Measurements from ENCODE around the gene PRKCD.

The PRKCD gene

DNA sequence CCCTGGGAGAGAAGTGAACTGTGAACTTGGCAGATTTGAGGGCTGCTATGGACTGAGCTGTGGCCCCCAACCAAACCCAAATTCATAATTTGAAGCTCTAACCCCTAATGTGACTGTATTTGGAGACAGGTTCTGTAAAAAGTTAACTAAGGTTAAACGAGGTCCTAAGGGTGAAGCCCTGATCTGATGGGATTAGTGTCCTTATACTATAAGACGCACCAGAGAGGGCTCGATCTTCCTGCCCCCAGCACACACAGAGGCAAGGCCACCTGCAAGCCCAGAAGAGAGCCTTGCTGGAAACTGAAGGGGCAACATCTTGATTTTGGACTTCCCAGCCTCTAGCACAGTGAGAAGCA is 60.8 kb downstream of the PRKCD start:
- DNase-seq = no peak

GRCh38 chr3:53222183-53222901 is 61.3 kb downstream of the PRKCD start:
- DNase-seq = no peak

- DNase-seq = no peak
These were observed 62.0 kb downstream of the PRKCD start for GRCh38 chr3:53223025-53223424.

DNA sequence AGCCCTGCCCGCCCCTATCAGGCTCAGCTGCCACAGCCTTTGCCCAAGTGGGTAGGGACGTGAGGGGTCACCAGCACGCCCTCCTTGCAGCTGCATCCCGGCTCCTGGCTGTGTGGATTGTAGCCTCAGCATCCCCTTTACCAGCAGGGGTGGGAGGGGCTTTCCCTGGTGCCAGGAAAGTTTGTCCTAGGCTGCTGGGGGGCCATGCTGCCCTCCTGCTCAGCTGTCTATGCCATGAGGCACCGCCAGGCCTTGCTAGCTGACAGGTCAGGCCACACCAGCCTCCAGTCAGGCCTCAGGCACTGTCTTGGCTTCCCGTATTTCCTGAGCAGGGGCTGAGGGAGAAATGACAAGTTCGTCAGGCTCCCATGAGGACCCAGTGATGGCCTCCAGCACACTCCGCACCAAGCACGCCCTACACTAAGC is 62.5 kb downstream of the PRKCD start:
- DNase-seq = no peak

DNA sequence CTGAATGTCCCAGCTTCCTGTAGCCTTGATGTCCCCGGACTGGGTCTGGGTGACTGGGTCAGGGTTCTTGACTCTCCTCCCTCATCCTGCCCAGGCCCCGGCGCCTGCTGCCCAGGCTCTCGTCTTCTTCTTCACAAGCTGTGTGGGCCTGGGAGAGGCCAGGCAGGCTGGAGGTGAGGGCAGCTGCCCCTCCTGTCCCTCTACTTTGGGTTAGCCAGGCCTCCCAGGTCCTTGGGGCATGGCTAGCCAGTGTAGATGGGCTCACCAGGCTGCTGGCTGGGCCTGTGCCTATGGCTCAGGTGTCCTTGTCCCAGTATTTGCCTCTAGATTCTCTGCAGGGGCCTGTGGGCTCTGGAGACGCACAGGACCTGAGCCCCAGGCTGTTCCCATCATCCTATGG is 63.0 kb downstream of the PRKCD start:
- no peak for DNase-seq

- no peak for DNase-seq
These were observed 63.5 kb downstream of the PRKCD start for GRCh38 chr3:53224536-53224935.

DNA sequence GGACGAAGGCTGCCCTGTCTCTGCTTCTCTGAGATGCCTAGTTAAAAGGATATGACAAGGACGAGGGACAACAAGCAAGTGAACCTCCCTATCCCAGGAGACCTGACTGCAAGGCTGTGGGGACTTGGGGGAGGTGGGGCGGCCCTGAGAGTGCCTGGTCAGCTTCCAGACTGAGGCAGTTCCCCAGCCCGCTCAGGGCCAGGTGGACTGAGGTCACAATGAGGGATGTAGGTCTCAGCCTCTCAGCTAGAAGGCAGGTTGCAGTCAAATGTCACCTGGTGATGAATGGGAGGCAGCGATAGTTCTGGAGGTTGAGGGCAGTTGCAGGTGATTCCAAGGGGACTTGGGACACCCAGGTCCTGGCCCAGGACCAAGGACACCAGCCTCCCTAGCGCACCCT is 64.2 kb downstream of the PRKCD start:
- DNase-seq = no peak

DNA sequence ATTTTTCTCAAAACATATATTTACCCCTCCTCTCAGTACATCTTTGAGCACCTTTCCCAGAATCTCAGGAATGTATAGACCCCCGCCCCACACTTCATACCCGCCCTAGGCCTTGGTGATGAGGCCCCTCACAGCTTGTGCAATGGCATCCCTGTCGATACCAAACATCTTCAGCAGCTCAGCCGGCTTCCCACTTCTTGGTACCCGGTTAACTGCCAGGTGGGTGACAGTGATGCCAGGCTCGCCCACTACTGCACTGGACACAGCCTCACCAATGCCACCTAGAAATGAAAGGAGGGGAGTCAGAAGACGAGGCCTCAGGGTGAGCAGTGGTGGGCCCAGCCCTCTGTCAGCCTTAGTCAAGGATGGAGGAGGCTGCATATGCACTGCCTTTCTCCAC is 64.6 kb downstream of the PRKCD start:
- no peak for DNase-seq

DNA sequence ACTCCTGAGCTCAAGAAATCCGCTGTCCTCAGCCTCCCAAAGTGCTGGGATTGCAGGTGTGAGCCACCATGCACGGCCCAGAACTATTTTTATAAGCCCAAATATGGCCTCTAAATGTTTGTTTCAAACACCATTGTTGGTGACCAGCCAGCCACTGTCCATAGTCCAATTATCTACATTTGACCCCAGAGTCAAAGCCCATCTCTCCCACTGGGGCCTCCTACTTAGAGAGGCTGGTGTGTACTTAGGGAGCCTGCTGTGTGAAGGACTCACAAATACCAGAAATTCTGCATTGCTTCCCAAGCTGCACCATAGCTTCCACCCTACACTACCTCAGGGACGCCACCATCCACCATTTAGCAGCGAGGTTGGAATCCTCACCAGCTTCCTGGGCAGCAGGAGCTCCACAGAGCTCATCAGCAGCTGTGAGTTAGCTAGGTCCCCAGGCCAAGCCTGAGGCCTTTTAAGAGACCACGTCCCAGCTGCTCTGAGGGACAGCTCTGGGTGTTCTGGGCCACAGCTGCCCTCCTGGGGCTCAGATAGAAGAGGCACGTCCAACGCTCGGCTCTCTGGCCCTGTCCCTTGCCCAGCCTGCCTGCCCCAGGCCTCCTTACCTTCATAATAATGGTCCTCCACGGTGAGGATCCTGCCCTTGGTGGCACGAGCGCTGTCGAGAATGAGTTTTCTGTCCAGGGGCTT is 65.3 kb downstream of the PRKCD start:
- no peak for DNase-seq

DNA sequence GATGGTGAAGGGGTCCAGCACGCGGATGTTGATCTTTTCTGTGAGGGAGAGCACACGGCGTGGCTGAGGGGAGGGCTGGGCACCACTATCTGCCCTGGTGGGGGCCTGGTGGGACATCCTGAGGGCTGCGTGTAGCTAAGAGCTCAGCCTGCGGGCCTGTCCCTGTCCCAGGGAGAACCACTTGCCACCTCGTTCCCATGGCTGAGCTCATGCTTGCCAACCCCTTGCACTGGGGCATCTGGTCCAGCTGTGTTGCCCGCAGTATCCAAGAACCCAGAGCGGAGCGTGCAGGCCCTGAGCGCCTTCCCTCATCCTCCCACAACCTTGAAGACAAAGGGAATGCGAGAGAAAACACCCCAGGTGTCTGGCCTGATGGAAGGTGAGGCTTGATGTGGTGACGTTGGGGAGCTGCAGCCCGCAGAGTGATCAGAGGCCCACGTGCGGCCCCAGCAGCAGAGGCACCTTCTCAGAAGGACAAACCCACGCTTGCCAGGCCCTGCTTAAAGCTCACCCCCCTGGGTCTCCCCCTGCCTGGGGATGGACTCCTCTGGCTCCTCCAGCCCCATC is 65.9 kb downstream of the PRKCD start:
- DNase-seq = no peak

GRCh38 chr3:53227993-53228885 is 67.2 kb downstream of the PRKCD start:
- no peak for DNase-seq

- DNase-seq = no peak
These were observed 68.2 kb downstream of the PRKCD start for GRCh38 chr3:53229171-53229570.

- no peak for DNase-seq
These were observed 68.6 kb downstream of the PRKCD start for GRCh38 chr3:53229606-53230005.

GRCh38 chr3:53230041-53230621 is 69.1 kb downstream of the PRKCD start:
- no peak for DNase-seq

DNA sequence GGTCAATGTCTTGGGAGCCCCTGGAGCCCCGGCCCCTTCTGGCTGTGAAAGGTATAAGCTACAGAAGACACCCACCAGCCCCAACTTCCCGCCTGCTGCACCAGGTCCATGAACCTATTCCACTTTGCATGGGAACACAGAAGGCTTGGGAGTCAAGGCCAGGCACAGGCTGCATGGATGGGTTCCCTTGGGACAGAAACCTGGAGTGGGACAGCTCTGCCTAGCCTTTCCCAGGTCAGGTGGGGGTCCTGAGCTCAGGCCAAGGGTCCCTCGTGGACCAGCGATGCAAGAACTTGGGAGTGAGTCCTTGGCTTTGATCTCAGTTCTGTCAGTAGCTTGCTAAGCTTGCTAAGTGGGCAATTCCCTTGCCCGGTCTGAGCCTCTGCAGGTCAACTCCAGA is 69.8 kb downstream of the PRKCD start:
- DNase-seq = no peak

DNA sequence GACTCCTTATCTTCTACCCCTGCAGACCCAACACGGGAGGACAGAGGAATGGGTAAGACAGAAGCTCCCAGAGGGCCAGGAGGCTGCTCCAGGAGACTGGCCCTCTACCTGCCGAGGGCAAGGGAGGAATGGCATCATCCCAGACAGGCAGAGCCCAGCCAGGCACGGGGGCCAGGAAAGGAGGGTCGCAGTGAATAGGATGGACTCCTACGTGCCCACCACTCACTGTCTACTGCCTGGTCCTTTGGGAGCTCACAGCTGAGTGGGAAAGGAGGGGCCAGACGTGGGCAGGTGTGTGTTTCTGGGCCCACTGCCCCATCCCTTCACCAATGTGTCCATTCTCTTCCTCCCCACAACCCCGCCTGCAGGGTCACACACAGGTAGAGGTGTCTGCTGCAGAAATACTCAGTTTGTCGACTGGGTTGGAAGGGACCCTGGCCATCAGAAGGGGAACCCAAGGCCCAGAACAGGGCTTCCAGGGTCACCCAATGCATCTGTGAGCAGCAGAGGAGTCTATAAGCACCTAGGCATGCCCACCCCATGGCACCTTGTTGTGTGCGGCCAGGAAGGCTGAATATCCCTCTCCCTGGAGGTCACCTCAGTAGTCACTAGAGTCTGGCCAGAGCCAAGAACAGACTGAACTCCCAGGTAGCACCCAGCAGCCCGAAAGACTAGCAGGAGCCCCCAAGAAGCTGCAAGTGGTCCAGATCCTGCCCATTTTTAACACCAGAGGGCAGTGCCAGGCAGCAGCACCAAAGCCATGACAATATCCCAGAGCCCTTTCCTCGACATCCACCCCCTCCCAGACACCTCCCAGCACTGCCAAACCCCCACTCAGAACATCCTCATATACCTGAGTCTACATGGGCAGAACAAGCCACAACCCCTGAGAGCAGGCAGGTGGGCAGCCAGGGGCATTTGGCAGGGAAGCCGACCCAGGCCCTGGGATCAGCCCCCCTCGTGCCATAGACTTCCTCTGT is 70.8 kb downstream of the PRKCD start:
- no peak for DNase-seq

DNA sequence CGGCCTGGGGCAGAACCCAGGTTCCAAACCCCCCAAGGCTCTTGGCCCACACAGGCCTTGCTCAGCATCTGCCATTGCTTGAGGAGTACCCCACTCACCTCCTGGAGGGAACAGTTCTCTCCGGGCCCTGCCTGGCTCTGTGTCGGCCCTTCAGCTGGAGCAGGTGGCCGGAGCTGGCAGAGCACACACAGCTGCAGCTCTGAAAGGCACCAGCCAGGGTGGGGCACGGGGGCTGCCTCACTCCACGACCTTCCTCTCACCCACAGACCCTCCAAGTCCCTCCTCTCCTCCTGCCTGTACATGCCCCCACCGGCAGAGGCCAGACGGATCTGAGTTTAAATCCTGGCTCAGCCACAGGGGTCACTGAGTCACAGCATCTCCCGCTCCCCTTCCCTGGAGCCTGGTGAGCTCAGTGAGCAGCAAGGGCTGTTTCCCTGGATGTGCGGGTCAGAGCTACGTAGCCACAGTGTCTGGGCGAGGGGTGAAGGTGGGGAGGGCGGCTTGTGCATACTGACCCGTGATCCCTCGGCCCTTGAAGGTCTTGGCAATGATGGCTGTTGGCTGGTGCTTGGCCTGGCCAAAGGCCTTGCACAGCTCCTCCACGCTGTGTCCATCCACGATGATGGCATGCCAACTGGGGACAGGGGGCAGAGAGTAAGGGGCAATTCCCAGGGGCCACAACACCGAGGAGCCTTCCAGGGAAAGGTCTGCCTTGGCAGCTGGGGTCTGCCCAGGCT is 71.8 kb downstream of the PRKCD start:
- no peak for DNase-seq

GRCh38 chr3:53234130-53234840 is 73.3 kb downstream of the PRKCD start:
- DNase-seq = no peak

DNA sequence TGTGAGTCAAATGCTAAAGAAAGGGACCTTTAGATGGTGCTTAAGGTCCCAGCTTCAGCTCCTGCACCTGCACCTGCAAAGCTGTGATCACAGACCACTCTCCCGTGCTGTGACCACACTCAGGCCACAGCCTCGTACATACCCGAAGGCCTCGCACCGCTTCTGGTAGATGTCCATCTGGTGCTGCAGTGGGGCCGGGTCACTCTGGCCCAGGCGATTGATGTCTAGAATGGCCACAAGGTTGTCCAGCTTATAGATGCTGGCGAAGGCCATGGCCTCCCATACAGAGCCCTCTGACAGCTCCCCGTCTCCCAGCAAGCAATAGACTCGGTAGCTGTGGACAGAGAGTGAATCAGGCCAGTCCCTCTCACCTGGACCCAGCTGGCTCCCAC is 73.8 kb downstream of the PRKCD start:
- DNase-seq = no peak

- no peak for DNase-seq
These were observed 74.5 kb downstream of the PRKCD start for GRCh38 chr3:53235545-53235944.
